ENCODE measurements around the gene MDK.
A peak's percentile ranks its signal among the peaks of the same experiment; 100 is the strongest.

Gene MDK

DNA sequence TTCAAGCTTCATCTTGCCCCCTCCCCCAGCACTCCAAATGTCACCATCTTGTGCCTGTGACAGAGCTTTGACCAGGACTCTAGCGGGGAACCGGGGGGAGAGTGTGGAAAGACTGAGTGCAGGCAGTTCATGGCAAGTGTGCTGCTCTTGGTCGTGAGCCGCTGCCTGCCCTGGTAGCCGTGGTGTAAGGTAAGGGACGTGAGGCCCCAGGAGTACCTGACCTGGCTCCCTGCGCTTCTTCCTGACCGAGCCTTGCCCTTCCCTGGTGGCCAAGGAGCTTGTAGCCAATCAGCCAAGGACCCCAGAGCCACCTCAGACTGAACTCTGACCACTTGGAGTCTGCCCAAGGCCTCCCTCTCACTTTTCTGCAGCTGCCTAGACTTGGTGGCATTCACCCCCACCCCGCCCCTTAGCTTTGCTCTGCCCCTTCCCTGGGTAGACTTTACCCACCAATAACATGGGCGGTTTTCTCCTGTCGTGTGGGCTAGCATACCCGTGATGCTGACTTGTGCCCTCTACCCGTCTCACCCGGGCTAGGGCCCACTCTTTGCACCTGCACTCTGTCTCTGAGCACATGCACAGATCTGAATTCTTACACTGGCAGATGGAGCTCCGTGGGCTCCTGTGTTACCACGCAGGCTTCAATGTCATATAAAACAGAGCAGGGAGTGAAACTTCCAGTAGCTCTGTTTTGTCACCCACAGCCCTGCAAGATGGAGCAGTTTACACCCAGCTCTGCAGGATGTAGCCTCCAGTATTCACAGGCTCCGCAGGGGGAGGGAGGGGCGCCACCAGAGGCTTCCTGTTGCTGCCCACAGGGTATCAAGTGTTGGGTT lies 32.7 kb upstream of the MDK start:
- no peak for DNase-seq

DNA sequence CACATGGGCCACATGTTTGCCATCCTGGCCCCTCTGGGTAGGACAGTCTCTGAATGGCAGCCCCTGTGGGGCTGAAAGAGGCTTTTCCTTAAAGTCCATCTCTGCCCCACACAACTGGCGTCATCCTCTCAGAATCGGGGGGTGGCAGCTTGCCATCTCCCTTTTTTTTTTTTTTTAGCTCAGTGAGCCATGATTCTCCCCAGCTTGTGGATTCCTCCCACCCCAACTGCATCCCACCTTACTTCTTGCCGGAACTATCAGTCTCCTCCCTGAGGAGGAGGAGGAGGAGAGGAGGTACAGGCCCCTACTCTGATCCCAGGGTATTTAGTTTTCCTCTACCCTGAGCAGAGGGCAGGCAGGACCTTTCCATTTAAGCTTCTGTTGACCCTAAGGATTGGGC lies 30.8 kb upstream of the MDK start:
- DNase-seq, result no peak

DNA sequence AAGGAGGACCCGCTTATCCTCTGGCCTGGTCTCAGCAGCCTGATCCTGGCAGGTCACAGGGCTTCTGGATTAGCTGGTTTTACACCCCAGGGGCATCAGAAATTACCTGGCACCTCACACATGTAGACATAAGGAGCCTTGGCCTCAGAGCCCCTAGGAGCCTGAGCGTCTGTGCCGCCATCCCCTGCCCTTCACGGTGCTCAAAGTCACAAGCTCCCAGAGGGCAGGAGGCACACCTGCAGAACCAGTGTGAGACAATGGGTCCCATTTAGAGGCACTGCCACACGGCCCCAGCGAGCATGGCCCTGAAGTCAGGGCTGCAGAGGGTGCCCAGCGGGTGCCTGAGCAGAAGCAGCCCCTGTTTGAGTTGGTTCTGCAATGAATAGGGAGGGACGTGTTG lies 30.3 kb upstream of the MDK start:
- DNase-seq, result no peak

GRCh38 chr11:46351606-46352005 lies 29.9 kb upstream of the MDK start:
- no peak for DNase-seq

DNA sequence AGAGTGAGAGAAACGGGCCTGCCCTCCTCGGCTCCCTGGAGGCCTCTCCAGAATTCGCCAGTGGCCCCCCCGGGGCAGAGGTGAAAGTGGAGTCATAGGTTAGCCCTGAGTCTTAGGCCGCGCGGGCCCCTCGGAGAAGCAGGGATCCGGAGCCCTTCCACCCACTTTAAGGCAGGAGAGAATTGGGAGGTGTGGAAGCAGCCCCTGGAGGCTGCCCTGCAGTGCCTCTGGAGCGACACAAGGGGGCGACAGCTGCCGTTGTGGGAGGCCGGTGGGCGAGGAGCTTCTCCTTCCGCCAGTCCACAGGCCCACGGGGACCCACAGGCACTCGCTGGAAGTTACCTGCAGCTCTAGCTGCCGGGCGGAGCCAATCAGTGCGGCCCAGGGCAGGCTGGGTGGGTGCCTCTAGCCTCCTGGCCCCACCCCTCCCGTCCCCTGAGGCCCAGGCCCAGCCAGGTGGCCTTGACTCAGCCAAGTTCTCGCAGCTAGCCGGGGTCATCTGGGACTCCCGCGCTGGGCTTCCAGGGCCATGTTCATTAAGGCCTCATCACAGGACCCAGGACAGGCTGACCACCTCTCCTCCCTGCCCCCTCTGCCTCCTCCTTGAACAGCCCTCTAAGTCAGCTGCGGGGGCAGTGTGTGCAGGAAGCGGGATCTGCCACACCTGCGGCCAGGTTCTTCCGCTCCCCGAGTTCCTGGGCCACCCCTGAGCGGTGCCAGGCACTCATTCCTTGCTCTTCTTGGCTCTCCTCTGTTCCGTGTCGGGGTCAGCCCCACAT lies 29.2 kb upstream of the MDK start:
- DNase-seq, result no peak

- no peak for DNase-seq
Observed at GRCh38 chr11:46353698-46354097, 27.8 kb upstream of the MDK start.

GRCh38 chr11:46356924-46357482 lies 24.5 kb upstream of the MDK start:
- no peak for DNase-seq

GRCh38 chr11:46357483-46357936 lies 24.0 kb upstream of the MDK start:
- DNase-seq, result no peak

- DNase-seq, result no peak
Observed at GRCh38 chr11:46359953-46360352, 21.5 kb upstream of the MDK start.

DNA sequence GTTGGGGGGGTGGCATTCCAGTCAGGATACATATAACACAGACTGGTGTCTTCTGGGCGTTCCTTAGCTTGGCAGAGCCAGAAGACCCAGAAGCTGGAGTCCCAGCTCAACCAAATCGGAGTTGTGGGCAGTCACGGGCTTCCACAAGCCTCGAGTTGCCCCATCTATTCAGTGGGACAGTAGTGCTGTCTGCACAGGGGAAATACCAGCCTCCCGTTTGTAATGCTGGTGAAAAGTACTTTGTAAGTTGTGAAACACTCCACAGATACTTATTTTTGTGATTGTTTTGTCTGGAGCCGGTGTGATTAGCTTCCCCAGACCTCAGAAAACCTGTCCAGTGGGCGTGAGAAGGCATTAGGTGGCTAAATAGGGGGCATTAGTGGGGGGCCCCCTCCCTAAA lies 20.6 kb upstream of the MDK start:
- DNase-seq, result no peak

GRCh38 chr11:46361283-46362155 lies 19.9 kb upstream of the MDK start:
- DNase-seq, result peak; percentile 30

- no peak for DNase-seq
Observed at GRCh38 chr11:46362156-46363030, 19.1 kb upstream of the MDK start.

DNA sequence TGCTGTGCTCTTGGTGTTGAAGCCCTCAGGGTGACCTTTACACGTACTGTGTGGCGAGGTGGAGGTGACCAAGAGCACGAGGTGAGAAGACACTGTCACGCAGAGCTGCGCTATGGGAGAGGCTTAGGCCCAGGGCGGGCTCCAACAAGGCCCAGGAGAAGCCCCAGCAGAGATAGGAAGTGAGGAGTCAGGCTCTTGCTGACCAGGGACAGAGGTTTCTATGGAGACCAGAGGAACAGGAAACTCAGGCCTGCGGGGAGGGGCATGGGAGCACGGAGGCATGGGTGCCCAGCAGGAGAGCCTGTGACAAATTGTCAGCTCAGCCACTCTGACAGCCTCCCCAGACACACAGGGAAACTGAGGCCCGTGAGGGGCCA lies 18.4 kb upstream of the MDK start:
- DNase-seq, result no peak

DNA sequence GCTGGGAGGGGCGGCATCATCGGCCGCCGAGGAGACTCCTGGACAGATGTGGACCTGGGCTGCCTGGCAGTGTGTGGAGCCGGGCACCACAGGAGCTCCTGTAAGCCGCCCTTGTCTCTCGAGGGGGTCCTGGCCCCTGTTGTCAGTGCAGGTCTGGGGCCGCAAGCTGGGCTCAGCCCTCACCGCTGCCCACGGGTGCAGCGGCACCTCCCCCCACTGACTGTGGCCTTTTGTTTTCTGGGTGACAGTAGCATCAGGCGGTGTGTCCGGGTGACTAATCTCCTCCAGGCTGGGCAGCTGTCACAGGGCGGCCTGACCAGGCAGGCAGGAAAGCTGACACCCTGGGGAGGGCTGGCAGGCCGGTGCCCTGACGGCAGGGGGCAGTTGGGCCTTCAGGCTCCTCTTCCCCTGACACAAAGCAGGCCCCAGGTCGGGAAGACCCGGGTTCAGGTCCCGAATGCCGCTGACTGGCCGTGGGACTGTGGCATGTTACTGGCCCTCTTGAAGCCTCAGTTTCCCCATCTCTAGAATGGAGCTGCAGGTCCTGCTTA lies 17.9 kb upstream of the MDK start:
- no peak for DNase-seq

DNA sequence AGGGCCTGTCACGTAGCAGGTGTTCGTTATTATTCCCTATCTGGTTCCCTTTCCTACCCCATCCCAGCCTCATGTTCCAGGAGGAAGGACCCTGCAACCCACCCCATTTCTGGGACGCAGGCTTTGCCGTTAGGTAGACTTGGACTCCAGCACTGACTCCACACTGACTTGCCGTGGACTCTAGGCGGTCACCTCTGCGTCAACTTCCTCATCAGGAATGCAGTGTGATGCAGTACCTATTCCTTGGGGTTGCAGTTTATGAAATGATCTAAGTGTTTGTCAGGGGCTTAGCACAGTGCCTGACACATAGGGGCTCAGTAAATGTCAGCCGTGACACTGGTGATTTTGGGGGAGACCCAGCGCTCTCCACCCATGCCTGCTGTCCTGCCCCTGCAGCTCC lies 17.4 kb upstream of the MDK start:
- no peak for DNase-seq

GRCh38 chr11:46364791-46365190 lies 16.7 kb upstream of the MDK start:
- no peak for DNase-seq

DNA sequence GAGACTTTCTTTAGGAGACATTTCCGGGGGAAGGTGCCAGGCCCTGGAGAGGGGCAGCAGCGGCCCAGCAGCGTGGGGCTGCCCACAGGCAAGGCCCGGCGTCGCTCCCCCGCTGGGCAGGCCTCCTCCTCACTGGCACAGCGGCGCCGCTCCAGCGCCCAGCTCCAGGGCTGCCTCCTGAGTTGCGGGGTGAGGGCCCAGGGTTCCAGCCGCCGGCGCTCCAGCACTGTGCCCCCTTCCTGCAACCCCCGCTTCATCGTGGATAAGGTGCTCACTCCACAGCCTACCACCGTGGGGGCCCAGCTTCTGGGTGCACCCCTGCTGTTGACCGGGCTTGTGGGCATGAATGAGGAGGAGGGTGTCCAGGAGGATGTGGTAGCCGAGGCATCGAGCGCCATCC lies 15.2 kb upstream of the MDK start:
- no peak for DNase-seq

- no peak for DNase-seq
Observed at GRCh38 chr11:46366661-46367161, 14.8 kb upstream of the MDK start.

- DNase-seq, result peak; percentile 21
Observed at GRCh38 chr11:46367244-46367915, 14.1 kb upstream of the MDK start.

GRCh38 chr11:46367916-46368267 lies 13.6 kb upstream of the MDK start:
- DNase-seq, result no peak
